ENCODE measurements around the gene PCDHB9. TPM values are rescaled to one million over a fixed set of nuclear protein-coding genes. Genes with fewer than 3 reads are reported as not detected.
"Not testable (repeated sequence)": the region's sequence is repeated elsewhere in the genome, so short reads cannot be mapped to it uniquely, and the experiment has no call there.

Gene PCDHB9
- total RNA-seq, 1 experiment from 2014 or later, result 0.73 TPM

- ATAC-seq (no peak), DNase-seq (no peak)
- no peak overlapping the region for H3K4me2 ChIP-seq (ENCODE audit: low read length)
- BruUV-seq (replicated peaks), result no TSS peak
- CTCF ChIA-PET, result no interaction called here
- no peaks in the 10 kb centered on the region for H3K9me2 ChIP-seq (replicated peaks; ENCODE audit: low read length)
- H2AFZ ChIP-seq (ENCODE audit: low read length), result no peak overlapping the region
- no peaks in the 10 kb centered on the region for H3F3A ChIP-seq (ENCODE audit: low read length, unreplicated experiment)
- no peaks in the 10 kb centered on the region for H3K4me1 ChIP-seq (ENCODE audit: insufficient read depth, low read length)
- H3K9me3 ChIP-seq (ENCODE audit: low read length), result no peaks in the 10 kb centered on the region
- POLR2A ChIA-PET (ENCODE audit: unreplicated experiment), result no interaction called here
- no peak overlapping the region for H3K9ac ChIP-seq (ENCODE audit: low read length)
- H3K27ac ChIP-seq (ENCODE audit: low read length), result no peak overlapping the region
- no peaks in the 10 kb centered on the region for H3K79me2 ChIP-seq (ENCODE audit: low read length)
- TF ChIP-seq EZH2phosphoT487 (IDR thresholded peaks at IDR 0.05; ENCODE audit: borderline replicate concordance, low read length) (no peak), CTCF (conservative IDR thresholded peaks at IDR 0.05; ENCODE audit: low read depth, low read length) (no peak), EZH2 (IDR thresholded peaks at IDR 0.05; ENCODE audit: low read length, unreplicated experiment) (no peak)
- no peaks in the 10 kb centered on the region for H4K20me1 ChIP-seq (ENCODE audit: low read length)
- no peaks in the 10 kb centered on the region for H3K27me3 ChIP-seq (ENCODE audit: low read length)
- no peak overlapping the region for H3K4me3 ChIP-seq (ENCODE audit: low read length)
- H3K36me3 ChIP-seq (ENCODE audit: low read depth, low read length), result no peaks in the 10 kb centered on the region
- intact Hi-C loops (cut with micrococcal nuclease), result no loop called here
Observed at GRCh38 chr5:141150224-141150992, 36.6 kb upstream of the PCDHB9 start.

GRCh38 chr5:141150993-141151325, 36.0 kb upstream of the PCDHB9 start:
- Histone ChIP-seq H3K4me3 (ENCODE audit: low read length) (no peak overlapping the region), H3K9me2 (replicated peaks; ENCODE audit: low read length) (no peaks in the 10 kb centered on the region), H3K79me2 (ENCODE audit: low read length) (no peaks in the 10 kb centered on the region), H3K36me3 (ENCODE audit: low read depth, low read length) (no peaks in the 10 kb centered on the region), H3K4me2 (ENCODE audit: low read length) (no peak overlapping the region), H4K20me1 (ENCODE audit: low read length) (no peaks in the 10 kb centered on the region), H3K9ac (ENCODE audit: low read length) (no peak overlapping the region), H3K27me3 (ENCODE audit: low read length) (no peaks in the 10 kb centered on the region), H3K27ac (ENCODE audit: low read length) (no peak overlapping the region), H3F3A (ENCODE audit: low read length, unreplicated experiment) (no peaks in the 10 kb centered on the region), H3K4me1 (ENCODE audit: insufficient read depth, low read length) (no peaks in the 10 kb centered on the region), H2AFZ (ENCODE audit: low read length) (no peak overlapping the region), H3K9me3 (ENCODE audit: low read length) (no peaks in the 10 kb centered on the region)
- TF ChIP-seq CTCF (conservative IDR thresholded peaks at IDR 0.05; ENCODE audit: low read depth, low read length), result no peak
- intact Hi-C loops (cut with micrococcal nuclease), result no loop called here
- ChIA-PET CTCF (no interaction called here), POLR2A (ENCODE audit: unreplicated experiment) (no interaction called here)
- DNase-seq (no peak), ATAC-seq (no peak)
- BruUV-seq (replicated peaks), result no TSS peak

- H3F3A ChIP-seq (ENCODE audit: low read length, unreplicated experiment); H3K9me2 ChIP-seq (replicated peaks; ENCODE audit: low read length); H3K27me3 ChIP-seq (ENCODE audit: low read length); H2AFZ ChIP-seq (ENCODE audit: low read length); H3K9me3 ChIP-seq (ENCODE audit: low read length); H3K36me3 ChIP-seq (ENCODE audit: low read depth, low read length); intact Hi-C loops (cut with micrococcal nuclease); POLR2A ChIA-PET (ENCODE audit: unreplicated experiment); H3K4me3 ChIP-seq (ENCODE audit: low read length); CTCF ChIA-PET; H3K4me2 ChIP-seq (ENCODE audit: low read length); BruUV-seq (replicated peaks); H3K27ac ChIP-seq (ENCODE audit: low read length); H3K4me1 ChIP-seq (ENCODE audit: insufficient read depth, low read length); H4K20me1 ChIP-seq (ENCODE audit: low read length); H3K9ac ChIP-seq (ENCODE audit: low read length); DNase-seq; ATAC-seq; H3K79me2 ChIP-seq (ENCODE audit: low read length): not testable (repeated sequence)
Observed at GRCh38 chr5:141151632-141152031, 35.3 kb upstream of the PCDHB9 start.

GRCh38 chr5:141152096-141152495, 34.9 kb upstream of the PCDHB9 start:
- BruUV-seq (replicated peaks); H3K4me2 ChIP-seq (ENCODE audit: low read length); H3K27me3 ChIP-seq (ENCODE audit: low read length); intact Hi-C loops (cut with micrococcal nuclease); H3K36me3 ChIP-seq (ENCODE audit: low read depth, low read length); H3K27ac ChIP-seq (ENCODE audit: low read length); CTCF ChIA-PET; H3K9me3 ChIP-seq (ENCODE audit: low read length); H3K9ac ChIP-seq (ENCODE audit: low read length); H3K4me3 ChIP-seq (ENCODE audit: low read length); H3K9me2 ChIP-seq (replicated peaks; ENCODE audit: low read length); DNase-seq; H4K20me1 ChIP-seq (ENCODE audit: low read length); H3K4me1 ChIP-seq (ENCODE audit: insufficient read depth, low read length); H3F3A ChIP-seq (ENCODE audit: low read length, unreplicated experiment); H3K79me2 ChIP-seq (ENCODE audit: low read length); H2AFZ ChIP-seq (ENCODE audit: low read length); POLR2A ChIA-PET (ENCODE audit: unreplicated experiment); ATAC-seq: not testable (repeated sequence)

Measured in PC-3 (cell line).